Urothelium cell line (cell line): ENCODE results near the gene TALDO1.
A peak's percentile ranks its signal among the peaks of the same experiment; 100 is the strongest.

Experiments
- DNase-seq: peaks from one replicate; pipeline ENCODE4 v3.0.0; 2011; ENCODE audit warnings: low spot score, mixed read lengths
- FAIRE-seq: peaks from 2 replicates; lab custom pipeline; 2011; peaks lifted over from hg19 to GRCh38; lab: Jason Lieb, UNC

Gene TALDO1

DNA sequence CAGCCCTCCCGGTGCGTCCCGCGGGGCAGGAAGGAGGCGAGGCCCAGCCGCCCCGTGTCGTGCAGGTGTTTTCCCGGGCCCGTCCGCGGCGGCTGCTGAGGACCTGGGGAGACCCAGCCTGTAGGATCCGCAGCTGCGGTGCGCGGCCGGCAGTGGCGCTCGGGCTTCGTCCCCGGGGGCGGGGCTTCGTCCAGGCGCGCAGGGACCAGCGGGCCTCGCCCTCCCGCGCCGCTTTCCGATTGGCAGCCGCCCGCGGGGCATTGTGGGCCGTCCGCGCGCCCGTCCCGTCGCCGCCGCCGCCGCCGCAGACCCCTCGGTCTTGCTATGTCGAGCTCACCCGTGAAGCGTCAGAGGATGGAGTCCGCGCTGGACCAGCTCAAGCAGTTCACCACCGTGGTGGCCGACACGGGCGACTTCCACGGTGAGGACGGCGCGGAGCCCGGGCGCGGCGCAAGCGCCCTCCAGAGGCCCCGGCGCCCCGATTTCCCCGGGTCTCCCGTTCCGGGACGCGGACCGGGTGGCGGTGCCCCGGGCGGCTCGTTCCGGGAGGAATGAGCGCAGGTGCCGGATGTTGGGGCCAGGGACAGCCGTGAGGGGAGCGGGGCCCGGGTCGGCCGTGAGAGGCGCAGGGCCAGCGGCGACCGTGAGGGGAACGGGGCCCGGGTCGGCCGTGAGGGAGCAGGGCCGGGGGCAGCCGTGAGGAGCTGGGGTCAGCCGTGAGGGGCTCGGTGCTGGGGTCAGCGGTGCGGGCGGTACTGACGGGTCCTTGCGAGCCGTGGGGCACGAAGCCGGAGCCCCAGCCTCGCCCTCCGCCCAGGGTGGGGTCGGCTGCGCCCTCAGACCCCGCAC is at the start of gene TALDO1:
Gene TALDO1, plus strand, starts transcription at position 307 of the 849 bp plus-strand sequence. Its CDS starts 18 bp downstream, at position 325.
- DNase-seq = peak; percentile 94
- FAIRE-seq = no peak

DNA sequence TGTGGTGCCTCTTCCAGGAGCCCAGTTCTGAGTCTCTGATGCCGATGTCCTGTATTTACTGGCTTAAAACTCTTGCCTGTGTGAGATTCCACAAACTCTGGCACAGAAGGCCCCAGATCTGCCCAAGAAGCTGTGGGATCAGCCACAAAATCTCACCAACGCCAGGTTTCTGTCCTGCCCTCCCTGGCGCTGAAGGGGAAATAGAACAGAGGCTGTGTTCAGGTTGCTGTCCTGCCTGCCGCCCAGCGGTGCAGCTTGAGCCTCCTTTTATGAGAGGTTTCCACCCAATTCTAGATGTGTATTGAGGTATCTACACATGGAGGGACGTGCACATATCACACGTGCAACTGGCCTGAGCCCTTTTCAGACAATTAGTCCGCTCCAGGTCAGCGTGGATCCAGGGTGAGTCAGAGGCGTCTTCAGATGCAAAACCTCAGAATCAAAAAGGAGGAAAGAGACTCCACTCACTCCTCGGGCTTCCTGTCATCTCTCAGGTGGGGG is 49.4 kb upstream of the TALDO1 start:
- no peak for FAIRE-seq
- no peak for DNase-seq

- DNase-seq (no peak), FAIRE-seq (no peak)
These were observed 48.7 kb upstream of the TALDO1 start for GRCh38 chr11:698493-699115.

- DNase-seq (no peak), FAIRE-seq (no peak)
These were observed 48.2 kb upstream of the TALDO1 start for GRCh38 chr11:699116-699508.

DNA sequence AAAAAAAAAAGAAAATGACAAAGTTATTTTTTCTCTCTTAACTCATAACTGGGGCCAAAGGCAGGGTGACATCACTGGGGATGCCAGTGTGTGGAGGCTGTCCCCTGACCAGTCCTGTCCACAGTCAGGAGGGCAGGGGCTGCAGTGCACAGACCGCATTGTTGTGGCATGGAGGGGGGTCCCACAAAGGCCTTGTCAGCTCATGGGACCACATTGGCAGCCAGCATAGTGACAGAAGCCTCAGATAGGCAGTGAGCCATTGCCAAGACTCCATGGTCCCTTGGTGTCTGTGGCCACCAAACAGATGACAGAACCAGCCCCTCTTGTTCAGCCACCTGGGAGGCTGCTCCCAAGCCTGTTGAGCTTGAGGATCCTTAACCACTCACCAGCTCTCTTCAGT is 47.5 kb upstream of the TALDO1 start:
- DNase-seq = no peak
- FAIRE-seq = no peak

- DNase-seq = no peak
- no peak for FAIRE-seq
These were observed 45.4 kb upstream of the TALDO1 start for GRCh38 chr11:701741-702461.

- FAIRE-seq = no peak
- no peak for DNase-seq
These were observed 44.5 kb upstream of the TALDO1 start for GRCh38 chr11:702462-703461.

- FAIRE-seq = no peak
- no peak for DNase-seq
These were observed 43.8 kb upstream of the TALDO1 start for GRCh38 chr11:703506-703905.

DNA sequence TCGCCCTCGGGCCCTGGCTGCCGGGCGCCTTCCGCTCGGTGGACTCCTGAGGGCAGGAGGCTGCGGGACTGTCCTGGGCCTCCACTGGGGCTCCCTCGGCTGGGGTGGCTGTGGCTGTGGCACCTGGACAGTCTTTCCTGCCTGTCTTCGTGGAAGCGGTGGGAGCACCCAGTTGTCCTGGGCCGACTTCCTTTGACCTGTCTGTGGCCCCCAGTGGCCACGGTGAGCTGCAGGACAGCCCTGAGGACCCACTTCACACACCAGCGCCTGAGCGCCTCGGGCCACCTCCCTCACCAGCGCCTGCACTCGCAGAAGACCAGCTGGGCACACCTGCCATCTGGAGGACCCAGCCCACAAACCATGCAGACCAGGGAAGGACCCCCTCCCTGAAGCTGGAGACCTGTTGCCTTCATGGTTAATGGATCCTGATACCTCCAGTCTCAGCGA is 43.0 kb upstream of the TALDO1 start:
- FAIRE-seq (no peak), DNase-seq (no peak)

- DNase-seq (no peak), FAIRE-seq (no peak)
These were observed 42.3 kb upstream of the TALDO1 start for GRCh38 chr11:704781-705645.

DNA sequence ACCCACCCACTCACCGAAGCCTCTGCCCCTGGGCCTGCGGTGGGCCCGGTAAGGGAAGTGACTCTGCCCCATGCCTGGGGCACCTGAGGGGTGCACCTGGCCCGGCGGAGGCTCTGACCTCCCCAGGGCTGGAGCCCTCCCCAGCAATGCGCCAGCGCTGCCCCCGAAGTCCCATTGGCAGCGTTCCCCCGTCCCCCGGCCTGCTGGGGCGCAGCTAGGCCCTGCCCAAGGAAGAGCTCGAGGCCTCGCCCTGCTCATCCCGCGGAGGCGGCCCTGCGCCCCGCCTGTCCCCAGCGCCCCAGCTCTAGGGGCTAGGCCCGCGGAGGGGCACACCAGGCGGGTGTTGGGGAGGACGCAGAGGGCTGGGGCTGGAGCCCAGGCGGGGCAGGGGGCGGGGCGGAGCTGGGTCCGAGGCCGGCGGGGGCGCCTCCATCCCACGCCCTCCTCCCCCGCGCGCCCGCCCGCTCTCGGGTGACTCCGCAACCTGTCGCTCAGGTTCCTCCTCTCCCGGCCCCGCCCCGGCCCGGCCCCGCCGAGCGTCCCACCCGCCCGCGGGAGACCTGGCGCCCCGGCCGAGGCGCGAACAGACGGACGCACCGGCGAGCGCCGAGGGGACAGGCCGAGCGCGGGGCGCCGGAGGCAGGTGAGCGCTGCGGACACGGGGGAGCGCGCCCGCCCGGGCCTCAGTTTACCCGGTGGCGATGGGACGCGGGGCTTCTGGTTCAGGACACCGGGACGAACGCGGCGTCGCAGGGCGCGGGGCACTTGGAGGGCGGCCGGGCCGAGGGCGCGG is 41.4 kb upstream of the TALDO1 start, which contains the start of gene EPS8L2:
Gene EPS8L2, plus strand, starts transcription at position 586 of the 793 bp plus-strand sequence. CDS start 3,177 bp downstream, outside the sequence.
- peak; percentile 51 for DNase-seq

DNA sequence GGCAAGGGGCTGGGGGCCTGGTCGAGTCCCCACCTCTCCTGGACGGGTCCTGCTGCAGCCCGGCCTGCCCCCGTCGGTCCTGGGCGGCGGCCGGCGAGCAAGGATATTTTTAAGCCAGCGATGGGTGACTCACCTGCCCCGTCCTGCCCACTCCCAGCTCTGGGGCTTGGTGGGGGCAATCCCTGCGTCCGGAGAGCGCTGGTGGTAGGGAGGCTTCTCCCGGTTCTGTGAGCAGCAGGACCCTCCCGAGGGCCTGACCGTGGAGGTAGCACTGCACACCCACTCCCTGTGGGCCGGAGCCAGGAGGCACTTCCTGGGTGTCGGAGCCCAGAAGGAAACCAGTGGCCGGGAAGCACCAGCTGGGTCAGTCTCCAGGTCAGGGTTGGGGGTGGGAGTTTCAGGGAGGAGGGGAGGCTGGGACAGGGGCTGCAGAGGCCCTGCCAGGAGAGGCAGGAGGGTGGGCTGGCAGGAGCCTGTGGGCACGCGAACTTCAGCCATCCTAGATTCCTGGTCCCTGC is 40.8 kb upstream of the TALDO1 start:
- FAIRE-seq (no peak), DNase-seq (peak; percentile 25)

More for the DNA sequence above, 41.4 kb upstream of the TALDO1 start, which contains the start of gene EPS8L2:
- FAIRE-seq = no peak

DNA sequence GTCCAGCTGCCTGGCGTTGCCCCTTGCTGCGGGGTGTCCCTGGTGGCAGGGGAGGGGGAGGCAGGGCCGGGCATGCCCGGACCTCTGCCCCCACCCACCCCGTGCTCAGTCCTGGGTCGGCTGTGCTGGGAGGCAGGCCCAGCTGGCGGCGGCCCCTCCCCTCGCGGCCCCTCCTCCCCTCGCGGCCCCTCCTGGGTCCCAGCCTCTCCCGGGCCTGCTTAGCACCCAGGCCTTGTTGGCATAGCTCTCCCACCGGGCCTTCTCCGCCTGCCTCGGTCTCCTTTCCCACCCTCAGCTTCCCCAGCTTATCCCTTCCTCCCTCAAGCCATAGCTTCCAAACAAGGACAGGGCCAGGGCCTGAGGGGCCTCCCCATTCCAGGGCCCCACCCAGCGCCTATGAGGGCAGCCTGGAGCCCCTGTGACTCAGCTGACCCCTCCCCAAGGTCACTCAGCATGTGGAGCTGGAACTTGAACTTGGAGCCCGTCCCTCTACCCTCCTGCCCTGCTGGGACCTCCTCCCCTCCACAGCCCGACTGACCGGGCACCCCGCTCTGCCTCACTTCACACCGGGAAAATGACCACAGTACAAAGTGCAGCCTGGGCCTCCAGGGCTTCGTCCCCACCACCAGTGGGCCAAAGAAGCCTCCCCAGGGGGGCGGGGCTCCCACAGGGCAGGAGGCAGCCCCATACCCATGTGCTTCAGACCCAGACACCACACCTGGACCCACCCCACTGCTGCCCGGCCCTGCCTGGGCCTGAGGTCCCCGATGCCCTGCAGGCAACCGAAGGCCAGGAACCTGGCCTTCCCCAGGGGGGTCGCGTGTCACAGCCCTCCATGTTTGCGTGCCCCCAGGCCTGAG is 40.1 kb upstream of the TALDO1 start:
- peak; percentile 79 for DNase-seq
- FAIRE-seq = no peak

DNA sequence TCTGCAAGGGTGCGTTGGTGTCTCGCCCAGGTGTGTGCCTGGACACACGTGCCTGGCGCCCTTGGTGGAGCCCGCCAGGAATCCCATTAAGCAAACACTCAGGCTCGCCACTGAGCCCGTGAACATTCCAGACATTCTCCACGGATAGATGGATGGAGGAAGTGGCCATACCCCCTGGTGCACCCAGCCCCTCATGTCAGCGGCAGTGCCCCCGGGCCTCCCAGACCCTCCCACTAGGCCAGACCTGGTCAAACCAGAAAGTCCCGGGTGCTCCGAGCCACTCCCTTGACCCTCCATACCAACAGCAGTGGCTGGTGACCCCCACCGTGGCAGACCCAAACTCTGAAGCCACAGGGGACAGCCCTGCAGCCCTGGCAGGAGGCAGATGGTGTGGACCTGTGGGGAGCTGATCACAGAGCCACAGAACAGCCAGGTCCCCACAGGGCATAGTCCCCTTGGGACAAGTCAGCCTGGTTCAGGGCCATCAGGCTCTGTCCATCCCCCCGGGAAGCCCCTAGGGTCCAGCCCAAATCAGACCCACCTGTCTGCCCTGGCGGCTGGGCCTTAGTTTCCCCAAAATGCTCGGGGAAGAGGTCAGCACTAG is 39.3 kb upstream of the TALDO1 start:
- FAIRE-seq (no peak), DNase-seq (peak; percentile 28)

- DNase-seq (no peak), FAIRE-seq (no peak)
These were observed 38.8 kb upstream of the TALDO1 start for GRCh38 chr11:708511-708910.

GRCh38 chr11:709109-709997 is 37.9 kb upstream of the TALDO1 start:
- no peak for FAIRE-seq
- no peak for DNase-seq
